Body of pancreas (tissue), 4 donors: Measurements from ENCODE around the gene FLII. TPM values are rescaled to one million over a fixed set of nuclear protein-coding genes. Genes with fewer than 3 reads are reported as not detected.

Experiments used
- ATAC-seq: fragments of 150-250 bp; one replicate; pipeline ENCODE4 v1.9.1; 2016
- DNase-seq, 4 donors: peaks; one replicate each; pipeline ENCODE4 v3.0.0-alpha.2; 2019
- H3K27ac ChIP-seq, 4 donors: fragments of 200-600 bp; sonication (generic); 1 replicate in 3 of 4; 2 replicates in 1 of 4; pipeline versions ENCODE4 v1.5.1 to v1.6.1; 2016 to 2019; ENCODE audit warnings: mild to moderate bottlenecking in 1 of 4, mixed read lengths in 1 of 4, moderate library complexity in 1 of 4
- H3K27me3 ChIP-seq, 2 donors: fragments of 200-600 bp; sonication (generic); one replicate each; pipeline ENCODE4 v1.6.0; 2016; ENCODE audit warnings: mild to moderate bottlenecking in 1 of 2
- H3K36me3 ChIP-seq, 2 donors: fragments of 200-600 bp; sonication (generic); replicated peaks in 1 of 2; 2 replicates each; pipeline ENCODE4 v1.5.1; 2016; ENCODE audit warnings: low read depth in 2 of 2; ENCODE audit not compliant: insufficient read depth in 1 of 2
- H3K4me1 ChIP-seq: fragments of 200-600 bp; sonication (generic); one replicate; pipeline ENCODE4 v1.6.0; 2016
- H3K4me3 ChIP-seq, 2 donors: fragments of 200-600 bp; sonication (generic); 1 replicate in 1 of 2; 2 replicates in 1 of 2; pipeline ENCODE4 v1.5.1; 2016 to 2019
- H3K9me3 ChIP-seq, 3 donors: fragments of 200-600 bp; sonication (generic); 1 replicate in 2 of 3; 2 replicates in 1 of 3; pipeline ENCODE4 v1.5.1; 2016
- POLR2A ChIP-seq, 3 donors: fragments of 450-650 bp; IDR thresholded peaks; one replicate each; pipeline ENCODE4 v1.6.1; 2016; ENCODE audit warnings: antibody characterized with exemption in 3 of 3, mild to moderate bottlenecking in 2 of 3
- WGBS, 2 donors: methylation state at CpG; one replicate each; pipeline ENCODE4 v1.1.5; 2017; 5-methylcytosine and 5-hydroxymethylcytosine counted together
- intact Hi-C: fragments of 100-400 bp; cut with DNase I; formaldehyde crosslinking; loops from one replicate; pipeline ENCODE4 v1.15.1; 2023
- total RNA-seq, 2 donors: library from RNA; depleted of rRNA; stranded (reverse); fragments of >200 nt; gene quantifications; one replicate each; pipeline ENCODE4 v1.1.0, GENCODE V29; 2016
- TF ChIP-seq, protein P1 (sequence below), 7 experiments: fragments of 450-650 bp in 4 of 7; fragments of 200-600 bp in 3 of 7; sonication (generic) in 3 of 7; IDR thresholded peaks; one replicate each; pipeline ENCODE4 v1.5.1; 2016 to 2019; ENCODE audit warnings: antibody characterized with exemption in 7 of 7

FLII gene
- total RNA-seq, 2 donors from 2014 or later = 154 to 173 TPM

DNA sequence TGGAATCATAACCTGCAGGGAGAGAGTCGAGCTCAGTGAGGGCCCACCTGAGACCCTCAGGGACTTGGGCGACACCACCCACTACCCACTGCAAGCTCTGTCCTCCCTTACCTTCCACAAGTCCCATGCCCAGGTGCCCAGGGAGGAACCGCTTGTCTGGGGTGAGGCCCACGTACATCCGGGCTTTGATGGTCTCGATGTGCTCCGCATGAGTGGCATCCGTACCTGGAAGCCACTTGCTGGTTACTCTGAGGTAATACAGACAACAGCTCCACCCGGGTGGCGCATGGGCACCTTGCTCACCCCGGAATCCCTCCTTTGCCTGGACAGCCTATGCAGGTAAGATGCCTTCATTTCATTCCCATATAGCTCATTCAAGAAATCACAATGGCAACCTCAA lies 26.8 kb upstream of the FLII start:
- Histone ChIP-seq H3K36me3 (peaks cover 0 to 34% of the 10 kb centered on the region in 2 donors), H3K4me3 (no peak overlapping the region), H3K27ac (no peak overlapping the region), H3K27me3 (no peaks in the 10 kb centered on the region), H3K9me3 (no peaks in the 10 kb centered on the region), H3K4me1 (no peaks in the 10 kb centered on the region)
- TF ChIP-seq, protein P1, sequence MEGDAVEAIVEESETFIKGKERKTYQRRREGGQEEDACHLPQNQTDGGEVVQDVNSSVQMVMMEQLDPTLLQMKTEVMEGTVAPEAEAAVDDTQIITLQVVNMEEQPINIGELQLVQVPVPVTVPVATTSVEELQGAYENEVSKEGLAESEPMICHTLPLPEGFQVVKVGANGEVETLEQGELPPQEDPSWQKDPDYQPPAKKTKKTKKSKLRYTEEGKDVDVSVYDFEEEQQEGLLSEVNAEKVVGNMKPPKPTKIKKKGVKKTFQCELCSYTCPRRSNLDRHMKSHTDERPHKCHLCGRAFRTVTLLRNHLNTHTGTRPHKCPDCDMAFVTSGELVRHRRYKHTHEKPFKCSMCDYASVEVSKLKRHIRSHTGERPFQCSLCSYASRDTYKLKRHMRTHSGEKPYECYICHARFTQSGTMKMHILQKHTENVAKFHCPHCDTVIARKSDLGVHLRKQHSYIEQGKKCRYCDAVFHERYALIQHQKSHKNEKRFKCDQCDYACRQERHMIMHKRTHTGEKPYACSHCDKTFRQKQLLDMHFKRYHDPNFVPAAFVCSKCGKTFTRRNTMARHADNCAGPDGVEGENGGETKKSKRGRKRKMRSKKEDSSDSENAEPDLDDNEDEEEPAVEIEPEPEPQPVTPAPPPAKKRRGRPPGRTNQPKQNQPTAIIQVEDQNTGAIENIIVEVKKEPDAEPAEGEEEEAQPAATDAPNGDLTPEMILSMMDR (IDR thresholded peaks at IDR 0.05) = no peak
- no peak for TF ChIP-seq POLR2A (IDR thresholded peaks at IDR 0.05)
- 93 to 99% methylated on average over 11 of the region's 11 CpGs for WGBS, 2 donors
- intact Hi-C loops = no loop called here
- ATAC-seq = no peak
- no peak for DNase-seq

DNA sequence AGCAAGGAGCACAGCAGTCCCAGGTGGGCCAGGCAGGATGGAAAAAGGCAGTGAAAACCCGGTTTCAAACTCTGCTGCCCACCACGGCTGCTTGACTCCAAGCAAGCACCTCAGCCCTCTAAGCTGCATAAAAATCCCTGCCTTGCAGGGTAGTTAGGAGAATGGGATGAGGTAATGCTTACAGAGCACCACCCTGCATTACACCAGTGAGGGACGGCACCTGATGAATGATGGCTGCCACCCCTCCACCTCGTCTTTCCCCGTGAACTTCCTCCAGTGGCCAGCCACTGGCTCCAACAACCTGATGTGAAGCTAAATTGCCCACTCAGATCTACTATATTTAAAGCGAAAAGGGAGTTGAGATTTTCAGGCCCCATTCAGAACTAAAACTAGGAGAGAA lies 23.2 kb upstream of the FLII start:
- DNase-seq (no peak), ATAC-seq (no peak)
- no peaks in the 10 kb centered on the region for H3K27me3 ChIP-seq
- intact Hi-C loops = no loop called here
- H3K4me1 ChIP-seq = no peaks in the 10 kb centered on the region
- no peaks in the 10 kb centered on the region for H3K9me3 ChIP-seq
- peaks cover 13 to 42% of the 10 kb centered on the region in 2 donors for H3K36me3 ChIP-seq
- no peak overlapping the region for H3K4me3 ChIP-seq
- WGBS, 2 donors = 93 to 96% methylated on average over 4 to 6 of the region's 6 CpGs
- TF ChIP-seq POLR2A (IDR thresholded peaks at IDR 0.05) = no peak
- TF ChIP-seq, protein P1 (IDR thresholded peaks at IDR 0.05) = no peak
- H3K27ac ChIP-seq = no peak overlapping the region

DNA sequence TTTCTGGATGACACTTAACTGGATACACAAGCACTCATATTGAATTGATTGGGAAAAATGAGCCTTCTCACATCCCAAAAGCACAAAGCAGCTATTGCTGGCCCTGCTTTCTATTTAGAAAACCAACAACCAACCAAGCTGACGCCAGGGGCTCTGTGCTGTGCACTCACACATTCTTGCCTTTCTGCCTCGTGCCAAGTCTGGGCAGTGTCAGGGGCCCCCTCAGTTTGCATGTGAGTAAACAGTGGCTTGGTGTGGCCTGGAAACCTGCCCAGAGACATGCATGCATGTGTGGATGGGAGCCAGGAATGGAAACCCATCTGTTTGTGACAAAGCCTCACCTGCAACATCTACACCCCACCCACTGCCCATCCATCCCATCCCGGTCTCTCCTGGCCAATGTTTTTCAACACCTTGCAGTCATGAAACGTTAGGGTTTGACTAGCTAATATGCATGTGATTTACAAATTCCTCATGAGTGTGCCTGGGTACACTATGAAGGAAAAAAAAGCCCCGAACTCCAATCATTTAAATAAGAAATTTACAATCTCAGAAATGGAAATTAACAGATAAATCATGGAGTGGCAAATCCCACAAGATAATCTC lies 22.3 kb upstream of the FLII start:
- no peaks in the 10 kb centered on the region for H3K27me3 ChIP-seq
- intact Hi-C loops = no loop called here
- H3K4me3 ChIP-seq = no peak overlapping the region
- no peaks in the 10 kb centered on the region for H3K9me3 ChIP-seq
- DNase-seq (no peak), ATAC-seq (no peak)
- peaks cover 13 to 45% of the 10 kb centered on the region in 2 donors for H3K36me3 ChIP-seq
- TF ChIP-seq POLR2A (IDR thresholded peaks at IDR 0.05) = no peak
- TF ChIP-seq, protein P1 (IDR thresholded peaks at IDR 0.05) = no peak
- no peak overlapping the region for H3K27ac ChIP-seq
- no peaks in the 10 kb centered on the region for H3K4me1 ChIP-seq
- WGBS, 2 donors = 48 to 66% methylated on average over 5 of the region's 5 CpGs

DNA sequence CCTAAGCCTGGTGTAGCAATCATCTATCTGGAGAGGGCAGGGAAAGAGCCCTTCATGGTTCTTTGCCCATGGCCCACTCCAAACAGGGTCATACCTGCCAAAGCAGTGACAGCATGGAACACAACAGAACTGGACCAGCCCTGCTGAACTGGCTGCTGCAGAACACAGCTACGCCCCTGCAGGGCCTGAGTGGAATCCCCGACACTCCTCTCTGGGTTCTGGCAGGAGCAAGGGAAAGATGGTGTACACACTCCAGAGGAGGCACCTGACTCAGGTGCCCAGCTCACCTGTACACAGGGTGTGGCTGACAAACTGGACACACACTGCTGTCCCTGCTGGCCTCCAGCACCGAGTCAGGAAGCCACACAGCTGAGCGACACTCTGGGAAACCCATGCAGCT lies 21.7 kb upstream of the FLII start:
- 79 to 97% methylated on average over 4 of the region's 4 CpGs for WGBS, 2 donors
- DNase-seq = no peak
- Histone ChIP-seq H3K4me1 (no peaks in the 10 kb centered on the region), H3K36me3 (peaks cover 13 to 44% of the 10 kb centered on the region in 2 donors), H3K9me3 (no peaks in the 10 kb centered on the region), H3K27ac (no peak overlapping the region), H3K27me3 (no peaks in the 10 kb centered on the region), H3K4me3 (no peak overlapping the region)
- ATAC-seq = no peak
- TF ChIP-seq, protein P1 (IDR thresholded peaks at IDR 0.05) = no peak
- TF ChIP-seq POLR2A (IDR thresholded peaks at IDR 0.05) = no peak
- intact Hi-C loops = no loop called here

DNA sequence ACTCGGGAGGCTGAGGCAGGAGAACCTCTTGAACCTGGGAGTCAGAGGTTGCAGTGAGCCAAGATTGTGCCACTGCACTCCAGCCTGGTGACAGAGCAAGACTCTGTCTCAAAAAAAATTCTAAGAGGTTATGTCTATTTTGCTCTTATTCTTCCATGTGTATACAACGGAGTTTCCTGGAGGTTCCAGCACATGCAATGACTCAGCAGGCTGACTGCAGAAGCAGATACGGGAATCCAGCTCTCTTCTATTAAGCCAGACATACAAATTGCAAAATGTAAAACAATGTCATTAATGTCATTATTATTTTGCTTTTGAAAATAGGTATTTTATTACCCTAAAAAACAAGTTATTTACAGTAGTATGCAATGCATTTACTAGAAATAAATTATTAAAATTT lies 20.3 kb upstream of the FLII start:
- H3K36me3 ChIP-seq = peaks cover 13 to 41% of the 10 kb centered on the region in 2 donors
- no peak overlapping the region for H3K4me3 ChIP-seq
- 85 to 94% methylated on average over 3 of the region's 3 CpGs for WGBS, 2 donors
- DNase-seq (no peak), ATAC-seq (no peak)
- no peaks in the 10 kb centered on the region for H3K9me3 ChIP-seq
- no peak overlapping the region for H3K27ac ChIP-seq
- no peak for TF ChIP-seq POLR2A (IDR thresholded peaks at IDR 0.05)
- TF ChIP-seq, protein P1 (IDR thresholded peaks at IDR 0.05) = no peak
- no peaks in the 10 kb centered on the region for H3K4me1 ChIP-seq
- H3K27me3 ChIP-seq = no peaks in the 10 kb centered on the region
- intact Hi-C loops = no loop called here
